ENCODE results near the gene CLEC4A. TPM values are rescaled to one million over a fixed set of nuclear protein-coding genes. Genes with fewer than 3 reads are reported as not detected.
A peak's percentile ranks its signal among the peaks of the same experiment; 100 is the strongest.
"Not testable (repeated sequence)": the region's sequence is repeated elsewhere in the genome, so short reads cannot be mapped to it uniquely, and the experiment has no call there.

Gene CLEC4A
- total RNA-seq, 2 donors from 2014 or later, result 0.52 TPM; not detected in 1

DNA sequence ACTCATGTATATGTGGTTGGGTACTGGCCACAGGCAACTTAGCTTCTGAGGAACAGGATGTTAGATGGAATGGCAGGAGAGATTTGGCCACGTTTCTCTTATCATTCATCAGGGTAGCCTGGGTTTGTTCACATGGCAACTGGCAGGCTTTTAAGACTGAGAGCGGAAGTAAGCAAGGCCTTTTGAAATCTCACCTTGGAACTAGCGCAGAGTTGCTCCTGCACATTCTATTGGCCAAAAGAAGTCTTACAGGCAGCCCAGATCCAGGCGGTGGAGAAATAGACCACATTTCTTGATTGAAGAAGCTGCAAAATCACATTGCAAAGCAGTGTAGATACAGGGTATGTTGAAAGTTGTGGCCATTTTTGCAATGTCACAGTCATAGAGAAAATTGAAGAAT lies 3.7 kb downstream of the CLEC4A start:
- 61 to 80% methylated on average over 4 of the region's 4 CpGs for whole genome bisulfite sequencing, 2 donors
- ATAC-seq (no peak), DNase-seq (no peak)
- TF ChIP-seq, protein P1, sequence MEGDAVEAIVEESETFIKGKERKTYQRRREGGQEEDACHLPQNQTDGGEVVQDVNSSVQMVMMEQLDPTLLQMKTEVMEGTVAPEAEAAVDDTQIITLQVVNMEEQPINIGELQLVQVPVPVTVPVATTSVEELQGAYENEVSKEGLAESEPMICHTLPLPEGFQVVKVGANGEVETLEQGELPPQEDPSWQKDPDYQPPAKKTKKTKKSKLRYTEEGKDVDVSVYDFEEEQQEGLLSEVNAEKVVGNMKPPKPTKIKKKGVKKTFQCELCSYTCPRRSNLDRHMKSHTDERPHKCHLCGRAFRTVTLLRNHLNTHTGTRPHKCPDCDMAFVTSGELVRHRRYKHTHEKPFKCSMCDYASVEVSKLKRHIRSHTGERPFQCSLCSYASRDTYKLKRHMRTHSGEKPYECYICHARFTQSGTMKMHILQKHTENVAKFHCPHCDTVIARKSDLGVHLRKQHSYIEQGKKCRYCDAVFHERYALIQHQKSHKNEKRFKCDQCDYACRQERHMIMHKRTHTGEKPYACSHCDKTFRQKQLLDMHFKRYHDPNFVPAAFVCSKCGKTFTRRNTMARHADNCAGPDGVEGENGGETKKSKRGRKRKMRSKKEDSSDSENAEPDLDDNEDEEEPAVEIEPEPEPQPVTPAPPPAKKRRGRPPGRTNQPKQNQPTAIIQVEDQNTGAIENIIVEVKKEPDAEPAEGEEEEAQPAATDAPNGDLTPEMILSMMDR (IDR thresholded peaks at IDR 0.05), result no peak
- Histone ChIP-seq H3K4me3 (no peak overlapping the region), H3K4me1 (no peaks in the 10 kb centered on the region), H3K27ac (no peak overlapping the region), H3K36me3 (replicated peaks in 1 of 2; ENCODE audit: insufficient read depth in 1 of 2, low read depth in 2 of 2) (no peaks in the 10 kb centered on the region), H3K27me3 (no peaks in the 10 kb centered on the region), H3K9me3 (no peaks in the 10 kb centered on the region)
- intact Hi-C loops (cut with DNase I), result no loop called here

DNA sequence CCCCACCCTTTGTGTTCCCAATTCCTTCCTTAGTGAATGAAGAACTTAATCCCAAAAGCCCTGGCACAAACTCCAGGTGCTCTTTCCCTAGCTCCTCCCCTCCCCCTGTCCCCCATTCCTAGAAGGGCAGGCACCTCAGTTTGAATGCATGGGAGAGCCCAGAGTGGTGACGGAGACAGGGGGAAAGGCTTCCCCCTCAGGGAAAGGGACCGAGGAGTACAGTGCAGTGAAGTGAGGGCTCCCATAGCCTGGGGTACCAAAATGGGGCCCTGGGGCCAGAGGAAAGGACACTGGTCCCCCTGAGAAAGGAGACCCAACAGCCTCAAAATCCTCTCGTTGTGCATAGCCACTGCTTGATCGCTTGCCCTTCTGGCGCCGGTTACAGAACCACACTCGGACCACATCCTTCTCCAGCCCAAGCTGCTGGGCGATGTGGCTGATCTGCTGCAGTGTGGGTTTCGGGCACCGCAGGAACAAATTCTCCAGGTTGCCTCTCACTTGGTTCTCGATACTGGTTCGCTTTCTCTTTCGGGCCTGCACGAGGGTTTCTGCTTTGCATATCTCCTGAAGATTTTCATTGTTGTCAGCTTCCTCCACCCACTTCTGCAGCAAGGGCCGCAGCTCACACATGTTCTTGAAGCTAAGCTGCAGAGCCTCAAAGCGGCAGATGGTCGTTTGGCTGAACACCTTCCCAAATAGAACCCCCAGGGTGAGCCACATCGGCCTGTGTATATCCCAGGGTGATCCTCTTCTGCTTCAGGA lies 10.4 kb downstream of the CLEC4A start:
- H3K27me3 ChIP-seq; H3K4me1 ChIP-seq; DNase-seq; ATAC-seq; H3K27ac ChIP-seq; H3K36me3 ChIP-seq (replicated peaks in 1 of 2; ENCODE audit: insufficient read depth in 1 of 2, low read depth in 2 of 2); H3K9me3 ChIP-seq; intact Hi-C loops (cut with DNase I); H3K4me3 ChIP-seq: not testable (repeated sequence)
- WGBS, 2 donors, result 82 to 93% methylated on average over 13 to 17 of the region's 18 CpGs

DNA sequence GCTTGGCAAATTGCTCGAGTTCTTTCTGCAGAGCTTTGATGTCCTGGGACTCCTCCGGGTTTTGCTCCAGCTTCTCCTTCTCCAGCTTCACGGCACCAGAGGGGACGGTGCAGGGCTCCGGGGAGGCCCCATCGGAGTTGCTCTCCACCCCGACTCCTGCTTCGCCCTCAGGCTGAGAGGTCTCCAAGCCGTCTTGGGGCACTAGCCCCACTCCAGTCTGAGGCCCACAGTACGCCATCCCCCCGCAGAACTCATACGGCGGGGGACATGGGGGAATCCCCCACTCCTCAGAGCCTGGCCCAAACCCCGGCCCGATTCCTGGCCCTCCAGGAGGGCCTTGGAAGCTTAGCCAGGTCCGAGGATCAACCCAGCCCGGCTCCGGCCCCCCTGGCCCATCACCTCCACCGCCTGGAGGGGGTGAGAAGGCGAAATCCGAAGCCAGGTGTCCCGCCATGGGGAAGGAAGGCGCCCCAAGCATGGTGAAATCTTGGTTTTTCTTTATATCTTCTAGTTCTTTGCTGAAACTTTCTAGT lies 11.0 kb downstream of the CLEC4A start:
- ATAC-seq; H3K36me3 ChIP-seq (replicated peaks in 1 of 2; ENCODE audit: insufficient read depth in 1 of 2, low read depth in 2 of 2); H3K4me3 ChIP-seq; H3K27me3 ChIP-seq; H3K4me1 ChIP-seq; DNase-seq; intact Hi-C loops (cut with DNase I); H3K9me3 ChIP-seq; H3K27ac ChIP-seq: not testable (repeated sequence)
- 93 to 96% methylated on average over 15 to 23 of the region's 23 CpGs for WGBS, 2 donors

DNA sequence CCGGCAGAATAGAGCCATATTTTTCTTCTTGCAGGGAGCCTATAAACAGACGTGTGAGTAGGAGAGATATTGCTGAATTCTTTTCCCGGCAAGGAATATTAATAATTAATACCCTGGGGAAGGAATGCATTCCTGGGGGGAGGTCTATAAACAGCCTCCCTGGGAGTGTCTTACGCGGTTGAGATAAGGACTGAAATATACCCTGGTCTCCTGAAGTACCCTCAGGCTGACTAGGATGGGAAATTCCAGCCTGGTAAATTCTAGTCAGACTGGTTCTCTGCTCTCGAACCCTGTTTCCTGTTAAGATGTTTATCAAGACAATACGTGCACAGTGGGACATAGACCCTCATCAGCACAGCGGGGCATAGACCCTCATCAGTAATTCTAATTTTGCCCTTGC lies 18.2 kb downstream of the CLEC4A start:
- H3K27ac ChIP-seq; H3K36me3 ChIP-seq (replicated peaks in 1 of 2; ENCODE audit: insufficient read depth in 1 of 2, low read depth in 2 of 2); ATAC-seq; H3K4me1 ChIP-seq; H3K4me3 ChIP-seq; H3K27me3 ChIP-seq; H3K9me3 ChIP-seq; DNase-seq; intact Hi-C loops (cut with DNase I): not testable (repeated sequence)
- 72 to 75% methylated on average over 8 of the region's 8 CpGs for WGBS, 2 donors

DNA sequence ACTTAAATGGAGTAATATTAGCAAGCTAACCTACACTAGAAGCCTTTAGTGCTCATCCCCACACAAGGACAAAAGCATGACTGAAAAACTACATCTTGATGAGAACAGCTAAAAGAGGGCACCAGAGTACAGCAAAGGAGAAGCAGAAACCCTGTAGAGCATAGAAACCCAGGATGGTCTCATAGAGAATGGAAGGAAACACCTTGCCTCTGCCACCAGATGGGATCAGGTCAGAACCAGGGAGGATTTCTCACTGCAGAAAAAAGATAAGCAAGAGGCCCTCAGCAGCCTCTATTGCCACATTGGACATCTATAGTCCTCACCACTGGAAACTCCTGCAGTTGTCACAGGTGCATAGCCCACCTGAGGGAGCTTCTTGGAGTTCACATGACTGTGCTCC lies 19.8 kb downstream of the CLEC4A start:
- no peaks in the 10 kb centered on the region for H3K27me3 ChIP-seq
- H3K36me3 ChIP-seq (replicated peaks in 1 of 2; ENCODE audit: insufficient read depth in 1 of 2, low read depth in 2 of 2), result no peaks in the 10 kb centered on the region
- H3K4me1 ChIP-seq, result no peaks in the 10 kb centered on the region
- DNase-seq (no peak), ATAC-seq (no peak)
- H3K9me3 ChIP-seq, result no peaks in the 10 kb centered on the region
- H3K4me3 ChIP-seq, result no peak overlapping the region
- no peak overlapping the region for H3K27ac ChIP-seq
- intact Hi-C loops (cut with DNase I), result no loop called here
- TF ChIP-seq POLR2A (IDR thresholded peaks at IDR 0.05), result no peak
- TF ChIP-seq, protein P1 (IDR thresholded peaks at IDR 0.05), result no peak

DNA sequence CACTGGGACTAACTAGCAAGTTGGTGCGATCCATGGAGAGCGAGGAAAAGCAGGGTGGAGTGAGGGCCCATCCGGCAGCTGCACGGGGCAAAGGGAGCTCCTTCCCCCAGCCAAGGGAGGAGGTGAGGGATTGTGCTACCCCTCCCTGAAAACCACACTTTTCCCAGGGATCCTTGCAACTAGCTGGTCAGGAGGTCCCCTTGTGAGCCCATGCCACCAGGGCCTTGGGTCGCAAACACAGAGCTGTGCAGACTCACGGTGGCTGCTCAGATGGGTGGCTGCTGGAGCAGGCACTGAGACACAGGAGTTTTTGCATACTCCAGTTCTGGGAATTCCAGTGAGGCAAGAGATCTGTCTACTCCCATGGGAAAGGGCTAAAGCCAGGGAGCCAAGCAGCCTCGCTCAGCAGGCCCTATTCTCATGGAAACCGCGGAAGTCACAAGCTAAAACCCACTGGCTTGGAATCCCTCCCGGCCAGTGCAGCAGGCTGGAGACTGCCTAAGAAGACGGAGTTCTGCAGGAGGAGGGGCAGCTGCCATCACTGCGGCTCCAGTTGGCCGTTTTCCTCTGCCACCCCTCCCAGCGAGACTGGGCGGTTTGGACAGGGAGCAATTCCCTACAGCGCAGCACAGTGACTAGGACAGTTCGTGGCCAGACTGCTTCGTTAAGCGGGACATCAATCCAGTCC lies 22.5 kb downstream of the CLEC4A start:
- TF ChIP-seq POLR2A (IDR thresholded peaks at IDR 0.05), result no peak
- TF ChIP-seq, protein P1 (IDR thresholded peaks at IDR 0.05), result no peak
- H3K27me3 ChIP-seq, result no peaks in the 10 kb centered on the region
- no peaks in the 10 kb centered on the region for H3K36me3 ChIP-seq (replicated peaks in 1 of 2; ENCODE audit: insufficient read depth in 1 of 2, low read depth in 2 of 2)
- peak; percentile 63 for ATAC-seq
- DNase-seq, result peak; percentile 18 to 47 (median 26)
- intact Hi-C loops (cut with DNase I), result no loop called here
- H3K4me3 ChIP-seq, result no peak overlapping the region
- H3K4me1 ChIP-seq, result no peaks in the 10 kb centered on the region
- H3K27ac ChIP-seq, result no peak overlapping the region
- H3K9me3 ChIP-seq, result no peaks in the 10 kb centered on the region
- WGBS, 2 donors, result 50 to 97% methylated on average over 4 to 19 of the region's 19 CpGs

All from body of pancreas (tissue), 4 donors.